MM.1S (cell line): Measurements from ENCODE around the gene ARAP2.

Experiments
- DNase-seq: peaks from one replicate; pipeline ENCODE4 v3.0.0-alpha.2; 2015
- H2AFZ ChIP-seq: fragments of 300-600 bp; sonication (generic); 2 replicates; pipeline ENCODE4 v1.6.0; 2016; ENCODE audit warnings: antibody characterized with exemption, low read length
- H3F3A ChIP-seq: fragments of 300-600 bp; sonication (generic); 2 replicates; pipeline ENCODE4 v1.6.1; 2016; ENCODE audit warnings: mild to moderate bottlenecking, antibody characterized with exemption, low read length, moderate library complexity, mixed read lengths; ENCODE audit not compliant: insufficient read depth
- H3K27ac ChIP-seq: fragments of 300-600 bp; sonication (generic); 2 replicates; pipeline ENCODE4 v1.5.1; 2016; ENCODE audit warnings: mild to moderate bottlenecking, low read length
- H3K27me3 ChIP-seq: fragments of 300-600 bp; sonication (generic); replicated peaks from 2 replicates; pipeline ENCODE4 v1.6.0; 2016; ENCODE audit warnings: low read length; ENCODE audit not compliant: insufficient read depth
- H3K36me3 ChIP-seq: fragments of 300-600 bp; sonication (generic); replicated peaks from 2 replicates; pipeline ENCODE4 v1.6.1; 2016; ENCODE audit warnings: mild to moderate bottlenecking, low read length, mixed read lengths; ENCODE audit not compliant: insufficient read depth
- H3K4me1 ChIP-seq: fragments of 300-600 bp; sonication (generic); 2 replicates; pipeline ENCODE4 v1.6.1; 2016; ENCODE audit warnings: low read length, mixed read lengths
- H3K4me2 ChIP-seq: fragments of 300-600 bp; sonication (generic); 2 replicates; pipeline ENCODE4 v1.6.0; 2016; ENCODE audit warnings: low read depth, low read length
- H3K4me3 ChIP-seq: fragments of 300-600 bp; sonication (generic); 2 replicates; pipeline ENCODE4 v1.5.1; 2016; ENCODE audit warnings: low read length, mixed read lengths
- H3K79me2 ChIP-seq: fragments of 300-600 bp; sonication (generic); 2 replicates; pipeline ENCODE4 v1.6.1; 2016; ENCODE audit warnings: mixed run types, low read length, mixed read lengths
- H3K9ac ChIP-seq: fragments of 300-600 bp; sonication (generic); 2 replicates; pipeline ENCODE4 v1.6.1; 2016; ENCODE audit warnings: low read length, mixed read lengths
- H3K9me2 ChIP-seq: fragments of 300-600 bp; sonication (generic); replicated peaks from 2 replicates; pipeline ENCODE4 v1.6.1; 2016; ENCODE audit warnings: mild to moderate bottlenecking, low read length, mixed read lengths; ENCODE audit not compliant: insufficient read depth
- H3K9me3 ChIP-seq: fragments of 300-600 bp; sonication (generic); replicated peaks from 2 replicates; pipeline ENCODE4 v1.6.1; 2016; ENCODE audit warnings: mild to moderate bottlenecking, low read length, mixed read lengths; ENCODE audit not compliant: insufficient read depth
- H4K20me1 ChIP-seq: fragments of 300-600 bp; sonication (generic); 2 replicates; pipeline ENCODE4 v1.6.1; 2016; ENCODE audit warnings: mild to moderate bottlenecking, low read length, moderate library complexity, mixed read lengths; ENCODE audit not compliant: insufficient read depth
- EZH2 ChIP-seq: fragments of 300-600 bp; sonication (generic); optimal IDR thresholded peaks from 2 replicates; pipeline ENCODE3; 2017; ENCODE audit warnings: low read depth, mild to moderate bottlenecking, antibody characterized with exemption, low read length, mixed read lengths
- EZH2phosphoT487 ChIP-seq: fragments of 300-600 bp; sonication (generic); IDR thresholded peaks from 2 replicates; pipeline ENCODE4 v1.6.1; 2018; ENCODE audit warnings: antibody characterized with exemption, low read length
- TF ChIP-seq, protein P1 (sequence below): fragments of 300-600 bp; sonication (generic); IDR thresholded peaks from 2 replicates; pipeline ENCODE4 v1.5.1; 2016; ENCODE audit warnings: antibody characterized with exemption, low read length, mixed read lengths

The ARAP2 gene

DNA sequence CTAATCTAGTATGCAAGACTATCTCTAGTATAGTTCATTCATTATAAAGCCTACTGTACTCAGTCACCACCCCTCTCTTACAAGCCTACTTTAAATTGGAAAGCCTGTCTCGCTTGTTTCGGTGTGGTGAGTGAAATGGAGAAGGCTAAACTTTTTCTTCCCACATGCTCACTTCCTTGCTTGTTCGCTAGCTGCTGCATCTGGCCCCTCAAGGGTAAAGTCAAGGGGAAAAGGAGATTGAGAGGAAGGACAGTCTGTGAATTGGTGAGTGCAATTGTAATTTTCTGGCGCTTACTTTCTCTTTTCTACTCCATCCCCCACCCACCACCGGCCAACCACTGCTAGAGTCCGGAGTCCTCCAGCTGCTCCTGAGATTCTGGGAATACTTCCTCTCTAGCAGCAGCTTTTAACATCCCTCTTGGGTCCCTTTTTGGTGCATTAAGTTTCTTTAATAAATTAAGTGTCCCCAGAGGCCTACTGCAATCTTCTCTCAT is 12.1 kb upstream of the ARAP2 start:
- Histone ChIP-seq H3K36me3 (no peaks in the 10 kb centered on the region), H3K4me3 (no peak overlapping the region), H3K4me2 (no peak overlapping the region), H3K9me2 (no peaks in the 10 kb centered on the region), H3K9me3 (no peaks in the 10 kb centered on the region), H3F3A (no peaks in the 10 kb centered on the region), H3K79me2 (no peaks in the 10 kb centered on the region), H3K27me3 (no peaks in the 10 kb centered on the region), H3K4me1 (0 out of 2 replicates have a peak, but pooled peaks cover 3% of the 10 kb centered on the region), H4K20me1 (no peaks in the 10 kb centered on the region), H3K9ac (no peak overlapping the region), H2AFZ (no peak overlapping the region), H3K27ac (no peak overlapping the region)
- TF ChIP-seq EZH2 = no peak
- no peak for TF ChIP-seq EZH2phosphoT487
- TF ChIP-seq, protein P1, sequence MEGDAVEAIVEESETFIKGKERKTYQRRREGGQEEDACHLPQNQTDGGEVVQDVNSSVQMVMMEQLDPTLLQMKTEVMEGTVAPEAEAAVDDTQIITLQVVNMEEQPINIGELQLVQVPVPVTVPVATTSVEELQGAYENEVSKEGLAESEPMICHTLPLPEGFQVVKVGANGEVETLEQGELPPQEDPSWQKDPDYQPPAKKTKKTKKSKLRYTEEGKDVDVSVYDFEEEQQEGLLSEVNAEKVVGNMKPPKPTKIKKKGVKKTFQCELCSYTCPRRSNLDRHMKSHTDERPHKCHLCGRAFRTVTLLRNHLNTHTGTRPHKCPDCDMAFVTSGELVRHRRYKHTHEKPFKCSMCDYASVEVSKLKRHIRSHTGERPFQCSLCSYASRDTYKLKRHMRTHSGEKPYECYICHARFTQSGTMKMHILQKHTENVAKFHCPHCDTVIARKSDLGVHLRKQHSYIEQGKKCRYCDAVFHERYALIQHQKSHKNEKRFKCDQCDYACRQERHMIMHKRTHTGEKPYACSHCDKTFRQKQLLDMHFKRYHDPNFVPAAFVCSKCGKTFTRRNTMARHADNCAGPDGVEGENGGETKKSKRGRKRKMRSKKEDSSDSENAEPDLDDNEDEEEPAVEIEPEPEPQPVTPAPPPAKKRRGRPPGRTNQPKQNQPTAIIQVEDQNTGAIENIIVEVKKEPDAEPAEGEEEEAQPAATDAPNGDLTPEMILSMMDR = no peak
- DNase-seq = no peak

DNA sequence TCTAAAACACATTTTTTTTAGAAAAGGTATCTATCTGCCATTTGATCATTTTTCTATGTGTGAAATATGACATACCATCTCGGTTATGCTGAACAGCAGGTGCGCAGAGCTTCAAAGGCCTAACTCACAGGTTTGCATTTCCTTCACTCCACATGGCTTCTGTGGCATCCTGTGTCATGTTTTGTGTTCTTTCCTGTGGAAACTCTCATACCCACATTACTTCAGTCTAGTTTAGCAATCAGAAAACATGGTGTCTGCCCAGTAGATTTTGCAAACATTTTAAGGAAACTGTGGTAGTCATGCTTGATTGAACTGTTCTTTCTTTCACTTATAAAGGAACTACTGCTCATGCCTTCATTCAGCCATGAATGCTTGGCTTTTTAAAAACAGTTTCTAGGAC is 11.3 kb upstream of the ARAP2 start:
- DNase-seq = peak; percentile 50
- no peaks in the 10 kb centered on the region for H3K9me3 ChIP-seq
- TF ChIP-seq, protein P1 = no peak
- no peak for TF ChIP-seq EZH2
- no peak for TF ChIP-seq EZH2phosphoT487
- H3K27ac ChIP-seq = no peak overlapping the region
- H3K36me3 ChIP-seq = no peaks in the 10 kb centered on the region
- H4K20me1 ChIP-seq = no peaks in the 10 kb centered on the region
- no peaks in the 10 kb centered on the region for H3K27me3 ChIP-seq
- no peak overlapping the region for H3K9ac ChIP-seq
- H3K79me2 ChIP-seq = no peaks in the 10 kb centered on the region
- H3F3A ChIP-seq = no peaks in the 10 kb centered on the region
- H2AFZ ChIP-seq = no peak overlapping the region
- no peak overlapping the region for H3K4me3 ChIP-seq
- no peaks in the 10 kb centered on the region for H3K9me2 ChIP-seq
- no peak overlapping the region for H3K4me2 ChIP-seq
- 0 out of 2 replicates have a peak, but pooled peaks cover 3% of the 10 kb centered on the region for H3K4me1 ChIP-seq

DNA sequence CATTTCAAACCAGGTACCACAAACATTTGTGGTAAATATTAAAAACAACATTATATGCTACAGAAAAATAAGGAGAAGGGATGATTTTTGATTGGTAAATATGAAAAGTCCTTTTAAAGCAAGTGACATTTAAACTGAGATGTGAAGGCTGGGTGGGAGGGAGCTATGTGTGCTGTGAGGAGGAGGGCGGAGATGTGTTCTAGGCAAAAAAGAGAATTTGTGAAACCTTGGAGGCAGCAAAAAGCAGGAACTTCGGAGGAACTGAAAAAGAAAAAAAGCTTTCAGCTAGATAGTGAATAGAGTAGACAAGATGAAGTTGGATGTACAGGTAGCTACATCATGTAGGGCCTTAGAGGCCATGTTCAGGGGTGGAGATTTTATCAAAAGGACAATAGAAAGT is 10.1 kb upstream of the ARAP2 start:
- H3F3A ChIP-seq = no peaks in the 10 kb centered on the region
- TF ChIP-seq, protein P1 = no peak
- TF ChIP-seq EZH2 (no peak), EZH2phosphoT487 (no peak)
- no peaks in the 10 kb centered on the region for H3K36me3 ChIP-seq
- H3K4me2 ChIP-seq = no peak overlapping the region
- H3K9ac ChIP-seq = no peak overlapping the region
- no peak overlapping the region for H2AFZ ChIP-seq
- DNase-seq = no peak
- no peak overlapping the region for H3K4me3 ChIP-seq
- no peaks in the 10 kb centered on the region for H3K79me2 ChIP-seq
- H3K27me3 ChIP-seq = no peaks in the 10 kb centered on the region
- no peaks in the 10 kb centered on the region for H4K20me1 ChIP-seq
- no peak overlapping the region for H3K27ac ChIP-seq
- no peaks in the 10 kb centered on the region for H3K9me3 ChIP-seq
- 0 out of 2 replicates have a peak, but pooled peaks cover 3% of the 10 kb centered on the region for H3K4me1 ChIP-seq
- H3K9me2 ChIP-seq = no peaks in the 10 kb centered on the region
